Measurements from ENCODE around the gene THAP11.

THAP11 gene

GRCh38 chr16:67892375-67892774 lies 50.3 kb downstream of the THAP11 start:
- H3K9ac ChIP-seq (ENCODE audit: low read length in 5 of 5): peak overlapping the region in 3 of 5 donors; percentile 37 to 61 (median 56)
- H3K4me1 ChIP-seq (ENCODE audit: control insufficient read depth in 5 of 5, insufficient read depth in 5 of 5, low read length in 5 of 5): peaks cover 9 to 38% (median 34%) of the 10 kb centered on the region in 5 donors
- H3K4me3 ChIP-seq (ENCODE audit: low read depth in 1 of 5, low read length in 5 of 5): peak overlapping the region; percentile 46 to 67 (median 58)
- peak overlapping the region; percentile 90 for H3K27ac ChIP-seq (ENCODE audit: low read depth, low read length)
- no peaks in the 10 kb centered on the region for H3K9me3 ChIP-seq (ENCODE audit: control insufficient read depth in 5 of 5, low read length in 5 of 5)
- H3K27me3 ChIP-seq (ENCODE audit: control insufficient read depth in 5 of 5, insufficient read depth in 4 of 5, low read length in 5 of 5): no peaks in the 10 kb centered on the region
- no peaks in the 10 kb centered on the region for H3K36me3 ChIP-seq (ENCODE audit: control insufficient read depth in 5 of 5, insufficient read depth in 5 of 5, low read length in 5 of 5)

GRCh38 chr16:67892899-67893742 lies 51.0 kb downstream of the THAP11 start, which contains the start of gene PSKH1:
PSKH1 (plus strand) TSS chr16:67893254; CDS start chr16:67908750, 15,496 bp downstream.
- peak within 1 kb of the TSS; percentile 86 to 97 (median 89) for H3K4me3 ChIP-seq (ENCODE audit: low read depth in 1 of 5, low read length in 5 of 5)
- peak within 1 kb of the TSS; percentile 90 for H3K27ac ChIP-seq (ENCODE audit: low read depth, low read length)
- H3K9me3 ChIP-seq (ENCODE audit: control insufficient read depth in 5 of 5, low read length in 5 of 5): no peaks in the 10 kb centered on the region
- H3K9ac ChIP-seq (ENCODE audit: low read length in 5 of 5): peak within 1 kb of the TSS; percentile 87 to 99 (median 97)
- no peaks in the 10 kb centered on the region for H3K36me3 ChIP-seq (ENCODE audit: control insufficient read depth in 5 of 5, insufficient read depth in 5 of 5, low read length in 5 of 5)
- H3K4me1 ChIP-seq (ENCODE audit: control insufficient read depth in 5 of 5, insufficient read depth in 5 of 5, low read length in 5 of 5): peaks cover 9 to 41% (median 37%) of the 10 kb centered on the region in 5 donors
- no peaks in the 10 kb centered on the region for H3K27me3 ChIP-seq (ENCODE audit: control insufficient read depth in 5 of 5, insufficient read depth in 4 of 5, low read length in 5 of 5)

Measured in subcutaneous abdominal adipose tissue (tissue), 5 donors.